SK-N-SH (cell line): ENCODE results near the gene GRB10.

ENCODE experiments used
- CTCF ChIP-seq: fragments of 200-600 bp; sonication (generic); IDR thresholded peaks from 2 replicates; pipeline ENCODE4 v1.6.1; 2017; ENCODE audit warnings: antibody characterized with exemption, mild to moderate bottlenecking, moderate library complexity
- EP300 ChIP-seq, 2 experiments: IDR thresholded peaks; 2 replicates each; pipeline versions ENCODE4 v1.4.0 to v1.6.1; 2012; ENCODE audit warnings: borderline replicate concordance in 1 of 2, low read depth in 1 of 2, low read length in 1 of 2
- EZH2phosphoT487 ChIP-seq: fragments of 200-600 bp; sonication (generic); IDR thresholded peaks from 2 replicates; pipeline ENCODE4 v1.6.1; 2017; ENCODE audit warnings: low read depth, mixed run types, mild to moderate bottlenecking, antibody characterized with exemption, moderate library complexity, borderline replicate concordance
- POLR2AphosphoS5 ChIP-seq: IDR thresholded peaks from 2 replicates; pipeline ENCODE4 v1.6.1; 2012; ENCODE audit warnings: low read depth, low read length
- RAD21 ChIP-seq: IDR thresholded peaks from 2 replicates; pipeline ENCODE4 v1.6.1; 2012; ENCODE audit warnings: mild to moderate bottlenecking, low read length
- REST ChIP-seq: IDR thresholded peaks from 2 replicates; pipeline ENCODE4 v1.6.1; 2012; ENCODE audit warnings: mild to moderate bottlenecking, low read depth, low read length, moderate library complexity
- TAF1 ChIP-seq: IDR thresholded peaks from 2 replicates; pipeline ENCODE4 v1.6.1; 2012; ENCODE audit warnings: low read depth, mild to moderate bottlenecking, low read length, moderate library complexity, borderline replicate concordance
- TCF12 ChIP-seq: IDR thresholded peaks from 2 replicates; pipeline ENCODE4 v1.4.0; 2012

- TF ChIP-seq CTCF (no peak), EP300 (IDR thresholded peaks at IDR 0.05; ENCODE audit: borderline replicate concordance in 1 of 2, low read depth in 1 of 2, low read length in 1 of 2) (no peak), POLR2AphosphoS5 (no peak), TCF12 (no peak), RAD21 (no peak), TAF1 (no peak), EZH2phosphoT487 (no peak), REST (no peak)
These were observed 46.1 kb upstream of the GRB10 start for GRCh38 chr7:50828801-50829200.
